ENCODE results near the gene PAM. TPM values are rescaled to one million over a fixed set of nuclear protein-coding genes. Genes with fewer than 3 reads are reported as not detected.

PAM gene
- total RNA-seq, 1 experiment from 2014 or later: 257 TPM

- TF ChIP-seq ZNF274 (IDR thresholded peaks at IDR 0.05; ENCODE audit: low read depth, low read length) (no peak), POLR2AphosphoS5 (IDR thresholded peaks at IDR 0.05; ENCODE audit: low read depth, low read length) (no peak)
- Histone ChIP-seq H3K4me3 (replicated peaks in 1 of 2; ENCODE audit: low read depth in 1 of 2, low read length in 2 of 2) (no peak overlapping the region), H4K20me1 (ENCODE audit: insufficient read depth) (no peaks in the 10 kb centered on the region; the same call in 1 of the 2 replicates), H3K9me2 (ENCODE audit: insufficient read depth) (no peaks in the 10 kb centered on the region), H3K79me2 (ENCODE audit: insufficient read depth, low read length) (peaks cover 33% of the 10 kb centered on the region), H2AFZ (ENCODE audit: low read depth, low read length, poor library complexity, severe bottlenecking) (no peak overlapping the region), H3K4me1 (ENCODE audit: control insufficient read depth in 1 of 2, insufficient read depth in 2 of 2, low read length in 2 of 2) (peaks cover 13 to 26% of the 10 kb centered on the region in 2 experiments), H3K27me3 (ENCODE audit: insufficient read depth, low read length) (no peaks in the 10 kb centered on the region), H3K36me3 (ENCODE audit: control insufficient read depth in 1 of 2, insufficient read depth in 2 of 2, low read length in 2 of 2) (no peaks in the 10 kb centered on the region), H3K27ac (ENCODE audit: low read depth, low read length) (no peak overlapping the region), H3K9me3 (ENCODE audit: control insufficient read depth in 1 of 2, insufficient read depth in 1 of 2, low read depth in 1 of 2, low read length in 2 of 2) (no peaks in the 10 kb centered on the region), H3K9ac (ENCODE audit: low read length) (no peak overlapping the region), H3K4me2 (ENCODE audit: low read length) (no peak overlapping the region)
- no peak for DNase-seq (ENCODE audit: low read depth, low spot score)
- no TSS peak for BruUV-seq (replicated peaks)
- RAD21 ChIA-PET (ENCODE audit: low non-redundant PET in 1 of 2, low total read pairs in 2 of 2, uncharacterized antibody in 2 of 2, unreplicated experiment in 2 of 2): no interaction called here
- CTCF ChIA-PET: no interaction called here
- ATAC-seq: no peak
- intact Hi-C loops (cut with micrococcal nuclease): no loop called here
- POLR2A ChIA-PET: no interaction called here
These were observed 63.2 kb downstream of the PAM start for GRCh38 chr5:102818345-102818744.

DNA sequence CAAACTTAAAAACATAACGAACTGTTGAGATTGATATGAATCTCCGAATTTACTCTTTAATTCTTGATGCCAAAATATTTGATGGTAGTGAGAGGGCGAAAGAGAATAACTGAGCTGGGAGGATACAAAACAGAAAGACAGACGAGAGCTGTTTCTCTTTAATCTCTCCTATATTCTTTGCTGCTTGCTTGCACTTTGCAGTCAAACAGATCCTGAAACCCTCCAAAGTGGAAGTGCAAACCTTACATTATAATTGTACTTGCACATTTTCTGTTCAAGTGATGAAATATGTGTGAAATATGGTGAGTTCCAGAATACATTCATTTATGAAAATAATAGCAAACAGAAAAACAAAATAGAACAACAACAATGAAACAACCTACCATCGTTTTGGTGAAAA, 63.8 kb downstream of the PAM start:
- CTCF ChIA-PET: no interaction called here
- intact Hi-C loops (cut with micrococcal nuclease): no loop called here
- Histone ChIP-seq H4K20me1 (ENCODE audit: insufficient read depth) (no peaks in the 10 kb centered on the region; the same call in 1 of the 2 replicates), H3K36me3 (ENCODE audit: control insufficient read depth in 1 of 2, insufficient read depth in 2 of 2, low read length in 2 of 2) (no peaks in the 10 kb centered on the region), H3K27ac (ENCODE audit: low read depth, low read length) (no peak overlapping the region), H3K9me2 (ENCODE audit: insufficient read depth) (no peaks in the 10 kb centered on the region), H3K4me1 (ENCODE audit: control insufficient read depth in 1 of 2, insufficient read depth in 2 of 2, low read length in 2 of 2) (peaks cover 18 to 26% of the 10 kb centered on the region in 2 experiments), H3K4me3 (replicated peaks in 1 of 2; ENCODE audit: low read depth in 1 of 2, low read length in 2 of 2) (no peak overlapping the region), H2AFZ (ENCODE audit: low read depth, low read length, poor library complexity, severe bottlenecking) (no peak overlapping the region), H3K79me2 (ENCODE audit: insufficient read depth, low read length) (peaks cover 29% of the 10 kb centered on the region), H3K9ac (ENCODE audit: low read length) (no peak overlapping the region), H3K4me2 (ENCODE audit: low read length) (no peak overlapping the region), H3K9me3 (ENCODE audit: control insufficient read depth in 1 of 2, insufficient read depth in 1 of 2, low read depth in 1 of 2, low read length in 2 of 2) (no peaks in the 10 kb centered on the region), H3K27me3 (ENCODE audit: insufficient read depth, low read length) (no peaks in the 10 kb centered on the region)
- RAD21 ChIA-PET (ENCODE audit: low non-redundant PET in 1 of 2, low total read pairs in 2 of 2, uncharacterized antibody in 2 of 2, unreplicated experiment in 2 of 2): no interaction called here
- BruUV-seq (replicated peaks): no TSS peak
- ATAC-seq: no peak
- no peak for DNase-seq (ENCODE audit: low read depth, low spot score)
- POLR2A ChIA-PET: no interaction called here
- TF ChIP-seq ZFX (IDR thresholded peaks at IDR 0.05) (no peak), POLR2AphosphoS5 (IDR thresholded peaks at IDR 0.05; ENCODE audit: low read depth, low read length) (no peak), CBX3 (IDR thresholded peaks at IDR 0.05; ENCODE audit: low read depth) (no peak), EZH2phosphoT487 (IDR thresholded peaks at IDR 0.05; ENCODE audit: borderline replicate concordance) (no peak), EZH2 (IDR thresholded peaks at IDR 0.05) (no peak), SRF (IDR thresholded peaks at IDR 0.05; ENCODE audit: low read depth) (no peak), JUND (IDR thresholded peaks at IDR 0.05) (no peak), POLR2A (IDR thresholded peaks at IDR 0.05; ENCODE audit: borderline replicate concordance, extremely low read depth, insufficient read depth, insufficient read length) (no peak), EGR1 (IDR thresholded peaks at IDR 0.05; ENCODE audit: low read depth) (no peak), YY1 (IDR thresholded peaks at IDR 0.05; ENCODE audit: extremely low read depth, insufficient replicate concordance, low read depth, low read length) (no peak)
- TF ChIP-seq, protein P1, sequence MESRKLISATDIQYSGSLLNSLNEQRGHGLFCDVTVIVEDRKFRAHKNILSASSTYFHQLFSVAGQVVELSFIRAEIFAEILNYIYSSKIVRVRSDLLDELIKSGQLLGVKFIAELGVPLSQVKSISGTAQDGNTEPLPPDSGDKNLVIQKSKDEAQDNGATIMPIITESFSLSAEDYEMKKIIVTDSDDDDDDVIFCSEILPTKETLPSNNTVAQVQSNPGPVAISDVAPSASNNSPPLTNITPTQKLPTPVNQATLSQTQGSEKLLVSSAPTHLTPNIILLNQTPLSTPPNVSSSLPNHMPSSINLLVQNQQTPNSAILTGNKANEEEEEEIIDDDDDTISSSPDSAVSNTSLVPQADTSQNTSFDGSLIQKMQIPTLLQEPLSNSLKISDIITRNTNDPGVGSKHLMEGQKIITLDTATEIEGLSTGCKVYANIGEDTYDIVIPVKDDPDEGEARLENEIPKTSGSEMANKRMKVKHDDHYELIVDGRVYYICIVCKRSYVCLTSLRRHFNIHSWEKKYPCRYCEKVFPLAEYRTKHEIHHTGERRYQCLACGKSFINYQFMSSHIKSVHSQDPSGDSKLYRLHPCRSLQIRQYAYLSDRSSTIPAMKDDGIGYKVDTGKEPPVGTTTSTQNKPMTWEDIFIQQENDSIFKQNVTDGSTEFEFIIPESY (IDR thresholded peaks at IDR 0.05; ENCODE audit: extremely low read depth, insufficient replicate concordance, low read length): no peak
- TF ChIP-seq, protein P2, sequence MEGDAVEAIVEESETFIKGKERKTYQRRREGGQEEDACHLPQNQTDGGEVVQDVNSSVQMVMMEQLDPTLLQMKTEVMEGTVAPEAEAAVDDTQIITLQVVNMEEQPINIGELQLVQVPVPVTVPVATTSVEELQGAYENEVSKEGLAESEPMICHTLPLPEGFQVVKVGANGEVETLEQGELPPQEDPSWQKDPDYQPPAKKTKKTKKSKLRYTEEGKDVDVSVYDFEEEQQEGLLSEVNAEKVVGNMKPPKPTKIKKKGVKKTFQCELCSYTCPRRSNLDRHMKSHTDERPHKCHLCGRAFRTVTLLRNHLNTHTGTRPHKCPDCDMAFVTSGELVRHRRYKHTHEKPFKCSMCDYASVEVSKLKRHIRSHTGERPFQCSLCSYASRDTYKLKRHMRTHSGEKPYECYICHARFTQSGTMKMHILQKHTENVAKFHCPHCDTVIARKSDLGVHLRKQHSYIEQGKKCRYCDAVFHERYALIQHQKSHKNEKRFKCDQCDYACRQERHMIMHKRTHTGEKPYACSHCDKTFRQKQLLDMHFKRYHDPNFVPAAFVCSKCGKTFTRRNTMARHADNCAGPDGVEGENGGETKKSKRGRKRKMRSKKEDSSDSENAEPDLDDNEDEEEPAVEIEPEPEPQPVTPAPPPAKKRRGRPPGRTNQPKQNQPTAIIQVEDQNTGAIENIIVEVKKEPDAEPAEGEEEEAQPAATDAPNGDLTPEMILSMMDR (IDR thresholded peaks at IDR 0.05 in 2 of 3, conservative IDR thresholded peaks at IDR 0.05 in 1 of 3; ENCODE audit: borderline replicate concordance in 1 of 3, insufficient read depth in 1 of 3, low read depth in 2 of 3, low read length in 2 of 3): no peak
- TF ChIP-seq, protein P3, sequence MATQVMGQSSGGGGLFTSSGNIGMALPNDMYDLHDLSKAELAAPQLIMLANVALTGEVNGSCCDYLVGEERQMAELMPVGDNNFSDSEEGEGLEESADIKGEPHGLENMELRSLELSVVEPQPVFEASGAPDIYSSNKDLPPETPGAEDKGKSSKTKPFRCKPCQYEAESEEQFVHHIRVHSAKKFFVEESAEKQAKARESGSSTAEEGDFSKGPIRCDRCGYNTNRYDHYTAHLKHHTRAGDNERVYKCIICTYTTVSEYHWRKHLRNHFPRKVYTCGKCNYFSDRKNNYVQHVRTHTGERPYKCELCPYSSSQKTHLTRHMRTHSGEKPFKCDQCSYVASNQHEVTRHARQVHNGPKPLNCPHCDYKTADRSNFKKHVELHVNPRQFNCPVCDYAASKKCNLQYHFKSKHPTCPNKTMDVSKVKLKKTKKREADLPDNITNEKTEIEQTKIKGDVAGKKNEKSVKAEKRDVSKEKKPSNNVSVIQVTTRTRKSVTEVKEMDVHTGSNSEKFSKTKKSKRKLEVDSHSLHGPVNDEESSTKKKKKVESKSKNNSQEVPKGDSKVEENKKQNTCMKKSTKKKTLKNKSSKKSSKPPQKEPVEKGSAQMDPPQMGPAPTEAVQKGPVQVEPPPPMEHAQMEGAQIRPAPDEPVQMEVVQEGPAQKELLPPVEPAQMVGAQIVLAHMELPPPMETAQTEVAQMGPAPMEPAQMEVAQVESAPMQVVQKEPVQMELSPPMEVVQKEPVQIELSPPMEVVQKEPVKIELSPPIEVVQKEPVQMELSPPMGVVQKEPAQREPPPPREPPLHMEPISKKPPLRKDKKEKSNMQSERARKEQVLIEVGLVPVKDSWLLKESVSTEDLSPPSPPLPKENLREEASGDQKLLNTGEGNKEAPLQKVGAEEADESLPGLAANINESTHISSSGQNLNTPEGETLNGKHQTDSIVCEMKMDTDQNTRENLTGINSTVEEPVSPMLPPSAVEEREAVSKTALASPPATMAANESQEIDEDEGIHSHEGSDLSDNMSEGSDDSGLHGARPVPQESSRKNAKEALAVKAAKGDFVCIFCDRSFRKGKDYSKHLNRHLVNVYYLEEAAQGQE (IDR thresholded peaks at IDR 0.05; ENCODE audit: low read depth): no peak
